ENCODE measurements around the gene ABR.

Gene ABR

DNA sequence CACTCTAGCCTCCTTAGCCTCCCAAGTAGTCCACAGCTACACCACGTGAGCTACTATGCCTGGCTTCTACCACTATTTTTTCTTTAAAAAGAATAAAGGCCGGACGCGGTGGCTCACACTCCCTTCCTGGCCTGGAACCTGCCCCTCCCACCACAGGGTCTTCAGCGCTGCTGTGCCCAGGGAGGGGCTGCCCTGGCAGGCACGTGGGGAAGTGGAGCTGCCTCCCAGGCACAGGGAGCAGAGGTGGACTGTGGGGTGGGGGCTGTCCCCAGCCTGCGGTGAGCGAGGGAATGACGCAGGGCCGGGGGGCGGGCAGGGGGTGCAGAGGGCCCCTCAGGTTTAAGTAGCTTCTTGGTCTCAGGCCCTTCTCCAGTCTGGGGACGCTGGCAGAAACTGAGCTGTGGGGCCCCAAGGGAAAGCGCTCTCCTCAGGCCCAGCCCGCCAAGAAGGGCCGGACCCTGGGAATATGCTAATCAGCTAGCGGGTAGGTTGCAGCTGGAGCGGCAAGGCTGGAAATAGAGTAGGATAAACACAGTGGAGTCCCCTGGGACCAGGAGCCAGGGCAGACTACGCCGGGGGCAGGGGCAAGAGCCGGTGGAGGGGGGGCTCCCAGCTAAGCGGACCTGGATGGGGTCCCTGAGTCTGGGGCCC is 136.1 kb downstream of the ABR start:
- DNase-seq = no peak

DNA sequence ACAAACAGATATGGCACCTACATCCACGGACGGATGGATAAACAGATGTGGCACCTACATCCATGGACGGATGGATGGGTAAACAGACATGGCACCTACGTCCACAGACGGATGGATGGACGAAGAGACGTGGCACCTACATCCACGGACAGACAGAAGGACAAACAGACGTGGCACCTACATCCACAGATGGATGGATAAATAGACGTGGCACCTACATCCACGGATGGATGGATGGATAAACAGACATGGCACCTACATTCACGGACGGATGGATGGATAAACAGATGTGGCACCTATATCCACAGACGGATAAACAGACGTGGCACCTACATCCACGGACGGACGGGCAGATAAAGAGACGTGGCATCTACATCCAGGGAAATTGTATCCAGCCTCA is 137.3 kb downstream of the ABR start:
- DNase-seq = no peak

DNA sequence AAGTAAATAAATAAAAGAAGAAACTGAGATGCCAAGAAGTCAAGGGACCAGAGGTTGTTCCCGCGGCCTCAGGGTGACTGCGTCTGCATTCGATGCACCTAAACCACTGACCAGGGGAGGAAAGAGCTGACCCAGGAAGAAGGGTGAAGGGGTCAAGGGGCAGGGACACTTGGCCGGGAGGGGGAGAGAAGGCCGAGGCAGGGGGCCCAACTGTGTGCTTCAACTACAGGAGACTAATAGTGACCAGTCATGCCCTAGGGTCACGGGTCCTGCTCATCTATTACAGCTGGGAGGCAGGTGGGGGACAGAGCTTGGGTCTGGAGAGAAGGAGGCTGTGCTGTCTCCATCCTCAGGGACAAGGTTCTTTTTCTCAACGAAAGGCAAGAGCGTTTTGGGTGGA is 138.0 kb downstream of the ABR start:
- DNase-seq = no peak

DNA sequence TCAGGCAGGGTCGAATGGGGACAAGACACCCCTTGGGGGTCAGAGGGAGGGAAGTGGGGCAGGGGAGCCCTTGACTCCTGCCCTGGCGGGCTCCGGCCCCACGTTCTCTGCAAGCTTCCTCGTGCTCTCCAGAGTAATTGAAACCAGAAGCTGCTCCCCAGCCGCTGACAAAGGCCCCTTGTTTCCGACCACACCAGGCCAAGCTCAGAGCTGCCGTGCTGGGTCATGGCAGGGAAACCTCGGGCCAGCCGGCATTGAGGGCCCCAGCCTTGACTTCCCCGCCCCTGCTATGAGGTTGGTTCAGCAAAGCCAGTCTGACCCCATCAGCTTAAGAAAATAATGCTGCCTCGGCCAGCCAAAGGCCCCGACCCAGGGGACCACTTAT is 139.6 kb downstream of the ABR start:
- DNase-seq = no peak

DNA sequence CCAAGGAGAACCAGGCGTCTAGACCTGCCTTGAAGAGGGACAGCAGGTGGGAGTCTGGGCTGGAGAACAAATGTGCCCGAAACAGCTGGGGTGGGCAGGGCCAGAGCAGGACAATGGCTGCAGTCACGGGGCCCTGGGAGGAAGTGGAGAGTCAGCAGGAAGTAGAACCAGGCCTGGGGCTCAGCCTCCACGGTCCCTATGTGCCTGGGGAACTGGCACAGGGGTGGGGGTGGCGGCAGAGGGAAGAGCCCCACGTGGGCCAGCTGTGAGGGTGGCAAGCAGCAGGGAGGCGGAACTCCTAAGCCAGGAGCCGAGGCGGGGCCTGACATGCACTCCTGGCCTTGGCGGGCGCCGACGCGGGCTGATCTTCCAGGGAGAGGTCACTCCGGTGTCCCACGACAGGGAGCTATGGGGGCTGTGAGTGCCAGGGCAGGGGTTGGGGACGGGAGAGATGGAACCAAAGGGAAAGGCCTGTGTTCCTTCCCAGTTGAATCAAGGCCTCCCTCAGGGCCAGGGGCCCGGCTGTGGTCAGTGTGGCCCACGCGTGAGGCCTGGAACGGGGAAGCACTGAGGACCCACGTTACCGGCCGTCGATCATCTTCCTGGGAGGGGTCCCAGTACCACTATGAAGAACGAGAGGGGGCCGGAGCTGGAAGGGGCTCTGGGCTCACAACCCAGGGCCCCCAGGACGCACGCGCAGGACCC is 140.1 kb downstream of the ABR start:
- no peak for DNase-seq

DNA sequence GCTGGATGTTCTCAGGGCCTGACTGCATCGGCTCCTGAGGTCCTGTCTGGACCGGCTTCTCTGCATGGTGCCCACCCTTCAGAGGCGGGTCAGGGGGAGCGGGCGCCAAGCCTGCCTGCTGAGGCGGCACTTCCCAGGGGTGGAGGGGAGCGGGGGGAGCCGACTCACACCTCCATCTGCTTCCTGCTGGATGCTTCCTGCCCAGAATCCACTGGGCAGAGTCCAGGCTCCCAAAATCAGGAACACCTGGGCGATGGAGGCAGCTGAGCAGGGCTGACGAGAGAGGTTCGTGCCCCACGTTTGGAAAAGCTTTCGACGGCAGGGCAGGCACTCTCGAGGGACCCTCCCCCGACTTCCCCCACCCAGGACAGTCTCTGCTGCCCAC is 140.7 kb downstream of the ABR start:
- no peak for DNase-seq

DNA sequence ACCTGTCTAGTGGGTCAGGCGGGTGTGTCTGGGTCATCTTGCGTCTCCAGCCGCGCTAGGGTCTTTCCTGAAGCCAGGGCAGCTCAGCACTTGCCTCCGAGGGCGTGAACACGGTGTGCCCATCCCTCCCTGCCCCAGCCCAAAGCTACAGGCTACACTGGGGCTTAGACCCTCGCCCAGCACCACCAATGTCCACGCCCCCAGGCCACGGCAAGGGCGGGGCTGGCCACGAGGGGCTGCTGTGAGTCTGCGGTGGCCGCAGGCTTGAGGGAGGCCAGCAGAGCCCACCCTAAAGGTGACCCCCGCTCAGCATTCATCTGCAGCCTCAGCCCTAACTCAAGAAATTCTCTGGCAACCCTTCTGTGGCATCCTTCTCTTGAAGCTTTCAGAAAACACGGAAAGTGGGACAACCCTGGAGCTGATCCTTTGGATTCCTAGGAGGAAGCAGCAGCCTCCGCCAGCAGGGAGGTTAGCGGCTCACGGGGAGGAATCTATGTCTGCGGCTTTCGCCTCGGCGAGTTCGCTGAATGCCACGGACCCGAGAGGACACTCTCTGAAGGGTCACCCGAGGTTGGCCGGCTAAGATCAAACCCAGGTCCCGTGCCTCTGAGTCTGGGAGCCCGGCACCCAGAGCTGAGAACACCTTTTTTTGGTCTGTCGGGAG is 141.2 kb downstream of the ABR start:
- DNase-seq = no peak

DNA sequence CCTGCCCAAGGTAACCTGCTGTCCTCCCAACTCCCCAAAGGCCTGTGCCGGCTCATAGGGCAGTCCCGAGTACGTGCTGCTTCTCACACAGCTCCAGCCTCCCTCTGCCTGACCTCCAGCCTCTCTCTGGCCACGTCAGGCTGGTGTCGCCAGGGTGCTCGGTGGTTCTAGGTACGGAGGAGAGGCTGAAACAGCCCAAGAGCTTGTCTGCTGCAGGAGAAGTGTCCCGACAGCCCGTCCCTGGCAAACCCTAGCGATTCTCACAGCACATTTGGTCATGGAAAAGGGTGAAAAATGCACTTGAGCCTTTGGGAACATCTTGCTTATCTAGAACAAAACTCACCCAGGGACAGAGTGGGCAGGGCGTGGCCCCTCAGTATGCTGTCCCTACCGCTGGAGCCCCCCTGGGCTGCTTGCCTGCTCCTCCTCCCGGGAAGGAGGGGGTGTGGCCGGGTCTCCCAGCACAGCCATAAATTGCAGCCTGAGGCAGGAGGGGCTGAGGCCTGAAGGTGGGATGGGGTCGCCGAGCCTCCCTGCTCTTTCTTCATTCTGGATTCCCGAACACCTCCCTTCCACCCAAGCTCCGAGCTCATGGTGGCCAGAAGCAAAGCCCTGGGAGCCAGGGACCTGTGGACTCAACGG is 142.4 kb downstream of the ABR start:
- DNase-seq = no peak

DNA sequence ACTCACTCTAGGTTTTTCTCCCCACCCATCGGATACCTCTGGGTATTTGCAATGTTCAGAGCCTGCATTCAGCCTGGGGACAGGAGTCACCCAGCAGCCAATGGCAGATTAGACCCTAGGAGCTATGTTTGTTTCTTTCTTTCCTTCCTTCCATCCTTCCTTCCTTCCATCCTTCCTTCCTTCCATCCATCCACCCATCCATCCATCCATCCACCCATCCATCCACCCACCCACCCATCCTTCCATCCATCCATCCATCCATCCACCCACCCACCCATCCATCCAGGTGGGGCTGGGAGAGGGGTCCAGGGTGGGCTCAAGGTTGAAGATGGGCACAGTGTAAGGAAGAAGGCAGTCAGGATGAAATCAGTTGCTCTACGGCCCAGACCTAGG is 142.9 kb downstream of the ABR start:
- no peak for DNase-seq

DNA sequence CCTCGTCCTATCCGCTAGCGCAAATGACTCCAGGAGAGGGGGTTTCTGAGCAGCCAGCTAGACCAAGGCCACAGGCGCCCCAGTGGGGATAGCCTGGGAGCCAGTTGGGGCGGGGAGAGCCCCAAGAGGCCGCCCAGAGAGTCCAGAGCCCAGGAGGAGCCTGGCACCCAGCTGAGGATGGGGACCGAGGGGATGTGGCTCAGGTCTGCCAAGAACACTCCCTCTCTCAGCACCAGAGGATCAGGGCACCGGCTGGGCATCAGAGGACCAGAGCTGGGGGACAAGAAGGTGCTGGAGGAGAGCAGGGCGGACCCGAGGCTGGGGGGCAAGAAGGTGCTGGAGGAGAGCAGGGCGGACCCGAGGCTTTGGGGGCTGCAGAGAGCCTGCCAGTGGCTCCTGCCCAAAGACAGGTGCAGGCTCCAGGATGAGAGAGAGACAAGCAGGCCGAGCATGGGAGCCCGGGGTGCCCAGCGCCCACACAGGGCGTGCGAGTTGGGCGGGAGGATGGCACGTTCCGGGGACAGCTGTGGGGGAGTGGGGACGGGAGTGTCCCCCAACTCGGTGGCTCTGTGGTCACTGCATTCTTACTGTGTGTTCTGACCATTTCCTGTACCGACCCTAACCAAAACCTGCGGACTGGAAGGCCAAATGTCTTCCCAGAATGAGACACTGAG is 143.5 kb downstream of the ABR start:
- DNase-seq = no peak

DNA sequence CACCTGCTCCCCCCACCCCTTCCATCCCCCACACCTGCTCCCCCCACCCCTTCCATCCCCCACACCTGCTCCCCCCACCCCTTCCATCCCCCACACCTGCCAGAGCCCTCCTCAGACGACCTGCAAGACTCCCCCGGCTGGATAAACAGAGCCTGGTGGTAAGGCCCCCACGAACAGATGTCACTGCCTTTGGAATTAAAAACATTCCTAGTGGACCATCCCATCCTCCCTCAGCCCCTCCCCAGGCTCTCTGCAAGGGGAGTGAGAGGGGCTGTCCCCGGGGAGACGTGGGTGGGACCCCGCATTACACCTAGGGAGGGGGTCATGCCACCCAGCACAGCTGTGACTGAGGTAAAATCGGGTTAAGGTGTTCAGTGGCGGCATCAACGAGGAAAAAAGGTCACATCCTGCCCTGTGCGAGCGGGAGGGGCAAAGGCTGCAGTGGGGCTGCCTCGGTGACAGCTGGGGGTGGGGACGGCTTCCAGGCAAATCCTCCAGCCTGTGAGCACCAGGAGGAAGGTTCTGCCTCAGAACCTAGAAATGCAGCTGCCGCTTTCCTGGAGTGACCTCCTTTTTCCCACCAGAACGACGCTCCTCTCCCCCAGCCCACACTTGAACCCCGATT is 144.1 kb downstream of the ABR start:
- DNase-seq = no peak

DNA sequence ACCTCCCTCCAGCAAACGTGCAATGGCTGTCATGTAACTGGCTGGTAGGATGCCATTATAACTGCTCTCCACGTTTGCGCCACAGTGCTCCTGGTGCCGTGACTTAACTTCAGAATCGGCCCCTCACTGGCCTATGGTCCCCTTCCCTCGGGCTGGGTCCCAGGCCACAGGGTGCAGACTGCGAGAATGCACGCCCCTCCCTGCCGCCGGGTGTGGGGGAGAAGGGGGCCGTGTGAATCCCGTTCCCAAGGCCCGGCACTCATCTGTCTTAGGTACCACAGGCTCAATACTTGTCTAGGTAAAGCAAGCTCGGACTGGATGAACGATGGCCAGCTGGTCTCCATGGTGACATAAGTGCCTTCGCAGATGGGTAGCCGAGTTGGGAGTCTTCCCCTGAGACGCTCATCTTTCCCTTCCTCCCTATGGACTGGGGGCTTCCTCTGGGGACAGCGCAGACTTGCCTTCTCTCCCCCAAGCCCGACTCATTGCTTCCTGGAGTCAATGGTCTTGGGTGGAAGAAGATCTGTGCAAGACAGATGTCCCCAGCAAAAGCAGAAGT is 145.1 kb downstream of the ABR start:
- no peak for DNase-seq

DNA sequence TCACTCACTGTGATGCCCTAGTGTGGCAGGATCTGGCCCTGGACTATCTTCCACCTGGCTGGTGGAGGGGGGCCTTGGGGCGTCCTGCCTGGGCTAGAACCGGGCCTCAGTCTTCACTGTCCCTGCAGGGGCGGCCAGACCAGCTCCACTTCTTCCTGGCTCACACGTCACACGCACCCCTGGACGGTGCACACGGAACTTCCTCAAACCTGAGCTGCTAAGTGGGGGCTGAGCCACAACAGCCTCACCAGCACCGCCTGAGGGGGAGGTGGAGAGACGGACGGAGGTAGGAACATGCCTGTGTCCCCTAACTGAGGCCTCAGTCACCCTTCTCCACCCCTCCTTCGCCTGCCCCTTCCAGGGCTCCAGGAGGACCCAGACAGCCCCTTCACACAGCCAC is 146.3 kb downstream of the ABR start:
- peak; percentile 12 for DNase-seq

DNA sequence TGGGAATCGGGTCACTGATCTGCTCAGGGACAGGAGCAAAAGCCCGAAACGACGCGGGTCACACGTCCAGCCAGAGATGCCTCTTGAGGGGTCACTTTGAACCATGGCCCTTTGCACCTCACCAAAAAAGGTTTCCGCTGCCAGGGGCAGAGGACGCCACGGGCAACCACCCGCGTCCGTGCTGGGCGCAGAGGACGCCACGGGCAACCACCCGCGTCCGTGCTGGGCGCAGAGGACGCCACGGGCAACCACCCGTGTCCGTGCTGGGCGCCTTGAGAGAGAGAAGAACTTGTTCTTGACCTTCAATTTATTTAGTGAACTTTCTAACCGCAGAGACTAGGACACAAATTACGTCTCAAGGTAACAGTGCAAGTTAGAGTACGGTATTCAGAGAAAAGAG is 147.4 kb downstream of the ABR start:
- DNase-seq = no peak

DNA sequence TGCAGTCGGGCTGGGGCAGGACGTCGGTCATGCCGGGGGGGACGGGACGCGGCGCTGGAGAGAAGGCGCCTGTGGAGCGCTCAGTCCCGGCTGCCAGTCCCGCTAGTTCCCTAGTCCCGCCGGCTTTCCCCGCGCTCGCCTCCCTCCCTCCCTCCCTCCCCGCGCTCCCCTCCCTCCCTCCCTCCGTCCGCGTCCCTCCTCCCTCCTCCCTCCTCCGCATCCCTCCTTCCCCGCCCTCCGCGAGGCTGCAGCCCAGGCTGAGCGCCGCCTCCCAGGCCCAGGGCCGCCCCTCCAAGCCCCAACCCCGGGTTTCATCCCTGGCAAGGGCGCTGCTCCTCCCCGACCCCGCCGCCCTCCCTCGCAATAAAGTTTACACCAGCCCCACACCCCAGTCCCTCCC is 148.1 kb downstream of the ABR start:
- no peak for DNase-seq

DNA sequence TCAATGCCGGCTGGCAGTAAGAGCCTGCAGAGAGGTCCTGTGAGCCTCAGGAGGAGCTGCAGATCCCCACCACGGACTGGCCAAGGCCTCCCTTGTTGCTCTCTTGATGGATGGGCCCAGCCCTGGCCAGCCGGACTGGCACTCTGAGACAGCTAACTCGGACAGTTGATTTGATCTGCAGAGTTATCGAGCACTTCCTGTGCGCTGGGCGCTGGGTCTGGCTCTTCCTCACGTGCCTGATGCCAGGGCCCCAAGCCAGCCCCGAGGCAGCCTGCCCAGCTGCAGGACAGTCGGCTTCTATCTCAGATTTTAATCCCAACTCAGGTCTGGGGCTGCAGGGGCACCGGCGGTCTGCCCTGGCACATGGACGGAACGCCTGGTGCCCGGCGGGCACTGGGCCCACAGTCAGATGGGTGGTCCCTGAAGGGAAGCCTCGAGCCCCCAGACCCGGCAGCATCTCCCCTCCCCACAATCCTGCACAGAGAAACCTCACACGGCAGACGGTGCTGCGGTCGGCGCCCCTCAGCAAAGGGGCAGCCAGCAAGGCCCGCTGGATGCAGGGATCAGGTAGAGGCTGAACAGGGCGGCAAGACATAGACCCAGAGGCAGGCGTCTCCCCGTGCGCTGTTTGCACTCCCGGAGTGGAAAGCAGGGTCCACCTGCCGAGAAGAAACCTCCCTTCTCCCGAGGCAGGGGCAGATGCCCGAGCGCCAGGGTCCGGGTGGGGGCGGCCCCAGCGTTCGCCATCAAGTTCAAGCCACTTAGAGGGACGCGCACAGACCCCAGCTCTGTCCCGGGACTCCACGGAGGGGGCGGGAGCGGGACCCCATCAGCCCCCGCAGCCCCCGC is 148.9 kb downstream of the ABR start:
- no peak for DNase-seq

DNA sequence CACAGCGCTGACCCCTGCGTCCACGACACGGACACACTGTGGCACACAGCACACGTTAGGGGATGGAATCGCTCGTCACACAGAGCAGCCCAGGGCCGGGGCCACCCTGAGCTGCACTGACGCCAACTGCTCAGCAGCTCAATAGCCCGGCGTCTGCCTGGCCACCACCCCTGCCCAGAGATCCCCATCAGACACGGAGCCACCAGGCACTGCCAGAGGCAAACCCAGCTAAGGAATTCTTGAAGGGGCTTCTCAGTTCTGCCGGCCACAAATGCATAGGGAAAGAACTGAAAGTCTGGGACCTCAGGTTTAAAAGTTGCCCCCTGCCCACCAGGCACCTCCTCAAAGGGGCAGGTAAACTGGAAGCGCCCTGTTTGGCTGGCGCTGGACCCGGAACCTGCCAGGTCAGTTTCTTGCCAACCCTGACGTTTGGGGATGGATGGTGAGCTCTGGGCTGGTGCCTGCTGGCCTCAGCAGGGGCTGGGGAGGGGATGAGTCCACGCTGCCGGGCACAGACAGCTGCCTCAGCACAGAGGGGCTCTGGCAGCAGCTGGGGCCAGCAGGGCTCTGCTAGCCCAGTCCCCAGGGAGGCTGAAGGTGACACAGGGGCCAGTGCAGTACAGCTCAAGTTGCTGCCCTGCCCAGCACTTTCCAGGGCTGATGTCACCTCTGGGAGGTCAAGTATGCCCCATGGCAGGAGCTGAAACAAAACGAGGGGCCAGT is 149.7 kb downstream of the ABR start:
- no peak for DNase-seq

DNA sequence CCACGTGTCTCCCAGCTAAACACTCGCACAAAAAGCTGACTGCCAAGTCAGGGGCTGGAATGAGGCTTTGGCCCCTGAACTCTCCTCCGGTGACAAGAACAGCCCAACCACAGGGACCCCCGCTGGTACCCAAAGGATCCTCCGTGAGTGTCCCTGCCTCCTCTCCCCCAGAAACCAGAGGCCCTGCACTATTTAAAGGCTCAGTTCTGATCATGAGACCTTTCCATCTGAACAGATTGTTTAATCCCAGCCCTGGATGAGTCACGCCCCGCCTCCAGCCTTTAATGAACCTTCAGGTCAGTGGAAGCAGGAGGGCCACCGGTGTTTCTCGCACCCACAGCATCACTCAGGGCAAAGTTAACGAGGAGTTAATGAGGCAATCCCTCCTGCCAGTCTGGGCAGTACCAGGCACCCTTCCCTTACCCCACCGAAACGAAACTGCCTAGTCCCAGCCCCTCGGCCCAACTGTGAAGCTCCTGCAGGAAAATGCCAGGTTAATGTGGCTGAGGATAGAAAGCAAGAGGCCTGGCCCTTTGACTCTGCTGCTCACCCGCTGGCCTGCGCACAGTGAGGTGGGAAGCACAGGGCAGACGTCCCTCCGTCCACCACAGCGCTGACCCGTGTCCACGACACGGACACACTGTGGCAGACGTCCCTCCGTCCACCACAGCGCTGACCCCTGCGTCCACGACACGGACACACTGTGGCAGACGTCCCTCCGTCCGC is 150.4 kb downstream of the ABR start:
- no peak for DNase-seq

DNA sequence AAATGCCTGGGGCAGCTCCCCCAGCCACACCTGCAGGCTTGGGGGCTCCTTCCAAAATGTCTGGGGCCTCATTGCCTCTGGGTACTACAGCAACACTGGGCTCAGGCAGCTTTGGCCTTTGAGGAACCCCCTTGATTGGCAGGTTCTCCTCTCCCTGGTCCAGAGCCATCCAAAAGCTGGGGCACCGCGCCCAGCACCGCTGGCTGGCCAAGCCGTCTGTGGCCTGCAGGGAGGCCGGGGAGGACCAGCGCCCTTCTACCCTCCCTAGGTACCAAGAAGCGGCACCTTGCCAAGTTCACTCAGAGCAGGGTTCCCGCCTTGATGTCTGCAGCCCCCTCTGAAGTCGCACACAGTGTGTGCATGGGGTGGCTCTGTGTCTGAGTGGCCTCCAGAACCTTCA is 152.7 kb downstream of the ABR start:
- DNase-seq = no peak

DNA sequence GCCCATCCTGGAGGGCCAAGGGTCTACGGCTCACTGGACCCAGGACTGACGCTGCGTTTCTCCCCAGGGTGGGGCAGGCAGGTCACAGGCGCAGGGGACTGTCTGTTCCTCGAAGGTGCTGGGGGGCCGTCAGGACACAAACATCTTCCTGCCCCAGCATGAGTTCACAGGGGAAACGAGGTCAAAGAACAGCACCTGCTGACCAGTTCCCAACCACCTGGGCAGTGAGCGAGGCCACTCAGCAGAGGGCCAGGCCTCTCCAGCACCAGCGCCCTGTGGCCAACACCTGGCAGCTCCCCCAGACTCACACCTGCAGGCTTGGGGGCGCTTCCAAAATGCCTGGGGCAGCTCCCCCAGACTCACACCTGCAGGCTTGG is 153.2 kb downstream of the ABR start:
- no peak for DNase-seq
